ENCODE measurements around the gene MIB1. TPM values are rescaled to one million over a fixed set of nuclear protein-coding genes. Genes with fewer than 3 reads are reported as not detected.

Gene MIB1
- total RNA-seq, 4 donors from 2014 or later = 25.8 to 33.9 (median 28.4) TPM

DNA sequence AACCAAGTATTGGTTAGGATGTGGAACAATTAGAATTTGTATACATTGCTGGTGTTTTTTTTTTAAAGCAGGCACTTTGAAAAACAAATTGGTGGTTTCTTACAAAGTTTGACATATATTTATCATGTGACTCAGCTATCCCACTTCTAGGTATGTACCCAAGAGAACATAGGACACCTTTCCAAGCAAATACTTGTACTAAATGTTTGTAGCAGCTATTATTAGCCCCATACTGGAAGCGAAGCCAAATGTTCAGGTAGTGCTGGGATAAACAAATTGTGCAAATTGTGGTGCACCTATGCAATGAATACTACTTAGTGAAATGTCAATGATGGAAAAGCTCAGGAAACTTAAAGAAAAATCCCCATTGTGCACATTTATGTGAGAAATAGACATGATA, 101.0 kb downstream of the MIB1 start:
- H3K9me3 ChIP-seq = no peaks in the 10 kb centered on the region
- H3K4me1 ChIP-seq = no peaks in the 10 kb centered on the region
- 93 to 97% methylated on average over 1 of the region's 1 CpG for WGBS, 2 donors
- no peaks in the 10 kb centered on the region for H3K27me3 ChIP-seq
- TF ChIP-seq POLR2A (IDR thresholded peaks at IDR 0.05) (no peak), EP300 (IDR thresholded peaks at IDR 0.05) (no peak)
- TF ChIP-seq, protein P1, sequence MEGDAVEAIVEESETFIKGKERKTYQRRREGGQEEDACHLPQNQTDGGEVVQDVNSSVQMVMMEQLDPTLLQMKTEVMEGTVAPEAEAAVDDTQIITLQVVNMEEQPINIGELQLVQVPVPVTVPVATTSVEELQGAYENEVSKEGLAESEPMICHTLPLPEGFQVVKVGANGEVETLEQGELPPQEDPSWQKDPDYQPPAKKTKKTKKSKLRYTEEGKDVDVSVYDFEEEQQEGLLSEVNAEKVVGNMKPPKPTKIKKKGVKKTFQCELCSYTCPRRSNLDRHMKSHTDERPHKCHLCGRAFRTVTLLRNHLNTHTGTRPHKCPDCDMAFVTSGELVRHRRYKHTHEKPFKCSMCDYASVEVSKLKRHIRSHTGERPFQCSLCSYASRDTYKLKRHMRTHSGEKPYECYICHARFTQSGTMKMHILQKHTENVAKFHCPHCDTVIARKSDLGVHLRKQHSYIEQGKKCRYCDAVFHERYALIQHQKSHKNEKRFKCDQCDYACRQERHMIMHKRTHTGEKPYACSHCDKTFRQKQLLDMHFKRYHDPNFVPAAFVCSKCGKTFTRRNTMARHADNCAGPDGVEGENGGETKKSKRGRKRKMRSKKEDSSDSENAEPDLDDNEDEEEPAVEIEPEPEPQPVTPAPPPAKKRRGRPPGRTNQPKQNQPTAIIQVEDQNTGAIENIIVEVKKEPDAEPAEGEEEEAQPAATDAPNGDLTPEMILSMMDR (IDR thresholded peaks at IDR 0.05) = no peak
- H3K36me3 ChIP-seq = peaks cover 0 to 63% (median 4%) of the 10 kb centered on the region in 3 donors
- no peak for DNase-seq (ENCODE audit: low spot score in 2 of 2)
- H3K27ac ChIP-seq = no peak overlapping the region
- H3K4me3 ChIP-seq = no peak overlapping the region

DNA sequence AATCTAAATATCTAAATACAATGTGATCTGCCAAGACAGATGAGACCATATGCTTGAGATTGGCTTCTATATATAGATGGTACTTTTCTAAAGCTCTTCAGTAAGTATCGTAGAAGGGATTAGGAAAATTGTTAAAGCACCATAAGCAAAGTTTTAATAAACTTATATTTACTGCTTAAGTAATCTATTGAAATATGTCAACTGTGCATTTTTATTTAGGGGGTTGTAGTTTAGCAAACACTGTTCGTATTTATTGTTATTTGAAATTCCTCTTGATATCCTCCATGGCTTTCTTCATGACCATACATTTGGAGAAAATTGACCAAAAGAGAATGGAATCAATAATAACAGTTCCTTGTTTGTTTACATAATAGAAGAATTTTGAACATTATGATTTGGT, 102.7 kb downstream of the MIB1 start:
- 96% methylated on average over 2 of the region's 2 CpGs for WGBS, 2 donors

GRCh38 chr18:21851327-21851961, 110.9 kb downstream of the MIB1 start:
- no peak overlapping the region for H3K27ac ChIP-seq
- no peak for DNase-seq (ENCODE audit: low spot score in 2 of 2)
- H3K27me3 ChIP-seq = no peaks in the 10 kb centered on the region
- H3K4me1 ChIP-seq = no peaks in the 10 kb centered on the region
- H3K36me3 ChIP-seq = peaks cover 0 to 32% (median 0%) of the 10 kb centered on the region in 3 donors
- WGBS, 2 donors = 55 to 59% methylated on average over 5 of the region's 5 CpGs
- no peak for TF ChIP-seq EP300 (IDR thresholded peaks at IDR 0.05)
- TF ChIP-seq, protein P1 (IDR thresholded peaks at IDR 0.05) = peak in 4 of 5 experiments; percentile 18 to 34 (median 20)
- no peak overlapping the region for H3K4me3 ChIP-seq
- no peaks in the 10 kb centered on the region for H3K9me3 ChIP-seq

More for the DNA sequence above, 102.7 kb downstream of the MIB1 start:
- H3K4me1 ChIP-seq = no peaks in the 10 kb centered on the region
- H3K36me3 ChIP-seq = peaks cover 0 to 78% (median 4%) of the 10 kb centered on the region in 3 donors
- H3K27me3 ChIP-seq = no peaks in the 10 kb centered on the region
- H3K4me3 ChIP-seq = no peak overlapping the region
- no peaks in the 10 kb centered on the region for H3K9me3 ChIP-seq
- no peak for DNase-seq (ENCODE audit: low spot score in 2 of 2)
- no peak for TF ChIP-seq EP300 (IDR thresholded peaks at IDR 0.05)
- TF ChIP-seq, protein P1 (IDR thresholded peaks at IDR 0.05) = no peak
- no peak for TF ChIP-seq POLR2A (IDR thresholded peaks at IDR 0.05)
- no peak overlapping the region for H3K27ac ChIP-seq

DNA sequence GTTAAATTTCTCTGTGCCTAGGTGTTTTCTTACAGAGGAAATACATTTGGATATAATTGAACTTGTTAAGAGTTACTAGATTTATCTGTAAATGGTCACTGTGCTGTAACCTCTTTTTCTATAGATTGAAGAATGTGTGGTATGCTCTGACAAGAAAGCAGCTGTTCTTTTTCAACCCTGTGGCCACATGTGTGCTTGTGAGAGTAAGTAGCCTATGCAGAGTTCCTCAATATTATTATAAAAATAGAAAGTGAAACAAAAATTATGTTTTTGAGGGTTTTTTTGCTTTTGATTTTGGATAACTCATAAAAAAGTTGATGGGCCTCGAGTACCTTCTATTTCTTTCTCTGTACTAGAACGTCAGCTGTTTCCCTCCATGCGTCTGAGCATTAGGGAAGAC, 112.4 kb downstream of the MIB1 start:
- Histone ChIP-seq H3K4me3 (no peak overlapping the region), H3K36me3 (peaks cover 0 to 34% (median 0%) of the 10 kb centered on the region in 3 donors), H3K27me3 (no peaks in the 10 kb centered on the region), H3K9me3 (no peaks in the 10 kb centered on the region), H3K4me1 (no peaks in the 10 kb centered on the region), H3K27ac (no peak overlapping the region)
- no peak for DNase-seq (ENCODE audit: low spot score in 2 of 2)
- TF ChIP-seq, protein P1 (IDR thresholded peaks at IDR 0.05) = no peak
- TF ChIP-seq EP300 (IDR thresholded peaks at IDR 0.05) = no peak
- no peak for TF ChIP-seq POLR2A (IDR thresholded peaks at IDR 0.05)
- 55 to 61% methylated on average over 3 of the region's 3 CpGs for WGBS, 2 donors

DNA sequence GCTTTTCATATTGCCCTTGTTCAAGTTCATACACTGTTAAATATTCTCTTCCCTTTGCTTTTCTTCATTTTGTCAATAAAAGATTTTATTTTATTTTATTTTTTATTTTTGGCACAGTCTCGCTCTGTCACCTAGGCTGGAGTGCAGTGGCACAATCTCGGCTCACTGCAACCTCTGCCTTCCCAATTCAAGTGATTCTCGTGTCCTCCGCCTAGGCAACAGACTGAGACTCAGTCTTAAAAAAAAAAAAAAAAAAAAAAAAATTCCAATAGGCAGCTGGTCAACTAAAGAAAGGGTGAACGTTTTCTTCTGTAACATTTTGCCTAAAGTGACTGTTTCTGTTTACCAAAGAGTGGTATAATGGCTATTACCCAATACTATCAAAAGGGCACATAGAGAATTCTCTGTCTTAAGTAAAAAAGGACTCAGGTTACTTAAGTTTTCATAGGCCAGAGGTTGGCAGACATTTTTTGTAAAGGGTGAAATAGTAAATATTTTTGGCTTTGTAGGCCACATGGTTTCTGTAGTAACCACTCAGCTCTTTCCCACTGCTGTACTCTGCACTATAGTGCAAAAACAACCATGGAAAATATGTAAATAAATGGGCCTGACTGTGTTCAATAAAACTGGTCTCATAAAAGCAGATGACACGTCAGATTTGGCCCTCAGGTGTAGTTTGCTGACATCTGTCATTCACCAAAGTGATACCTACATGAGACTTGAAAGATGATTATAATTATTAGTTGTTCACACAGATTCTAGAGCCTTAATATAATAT, 113.4 kb downstream of the MIB1 start:
- TF ChIP-seq POLR2A (IDR thresholded peaks at IDR 0.05) (no peak), EP300 (IDR thresholded peaks at IDR 0.05) (no peak)
- TF ChIP-seq, protein P1 (IDR thresholded peaks at IDR 0.05) = no peak
- DNase-seq (ENCODE audit: low spot score in 2 of 2) = no peak
- Histone ChIP-seq H3K4me1 (no peaks in the 10 kb centered on the region), H3K4me3 (no peak overlapping the region), H3K9me3 (no peaks in the 10 kb centered on the region), H3K36me3 (peaks cover 0 to 38% (median 0%) of the 10 kb centered on the region in 3 donors), H3K27me3 (no peaks in the 10 kb centered on the region), H3K27ac (no peak overlapping the region)
- WGBS, 2 donors = 85 to 87% methylated on average over 6 of the region's 6 CpGs
